ENCODE data around the gene ADH1A. TPM values are rescaled to one million over a fixed set of nuclear protein-coding genes. Genes with fewer than 3 reads are reported as not detected.

ADH1A gene
- total and polyA plus RNA-seq, 2 of the 13 experiments (the other 11 are each of a cell fraction or from before 2014, with no cell fraction given) = 0.13 TPM; not detected in 1

DNA sequence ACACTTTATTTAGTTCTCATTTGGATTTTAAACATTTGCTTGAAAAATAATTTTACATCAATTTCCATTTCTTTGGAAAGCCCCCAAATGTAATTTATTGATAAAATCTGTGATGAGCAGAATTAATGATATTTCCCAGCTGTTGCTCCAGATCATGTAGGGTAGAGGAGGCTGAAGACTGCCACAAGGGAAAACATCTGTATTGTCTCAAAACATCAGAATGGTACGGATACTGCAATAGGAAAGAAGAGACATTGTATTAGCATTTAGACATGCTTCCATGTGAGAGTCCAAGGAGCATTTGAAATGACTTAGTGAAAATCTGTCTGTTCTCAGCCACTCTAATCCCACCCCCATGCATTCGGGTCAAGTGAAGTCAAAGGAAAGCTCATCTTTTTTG lies 14.4 kb downstream of the ADH1A start (continued):
- TF ChIP-seq, protein P1, sequence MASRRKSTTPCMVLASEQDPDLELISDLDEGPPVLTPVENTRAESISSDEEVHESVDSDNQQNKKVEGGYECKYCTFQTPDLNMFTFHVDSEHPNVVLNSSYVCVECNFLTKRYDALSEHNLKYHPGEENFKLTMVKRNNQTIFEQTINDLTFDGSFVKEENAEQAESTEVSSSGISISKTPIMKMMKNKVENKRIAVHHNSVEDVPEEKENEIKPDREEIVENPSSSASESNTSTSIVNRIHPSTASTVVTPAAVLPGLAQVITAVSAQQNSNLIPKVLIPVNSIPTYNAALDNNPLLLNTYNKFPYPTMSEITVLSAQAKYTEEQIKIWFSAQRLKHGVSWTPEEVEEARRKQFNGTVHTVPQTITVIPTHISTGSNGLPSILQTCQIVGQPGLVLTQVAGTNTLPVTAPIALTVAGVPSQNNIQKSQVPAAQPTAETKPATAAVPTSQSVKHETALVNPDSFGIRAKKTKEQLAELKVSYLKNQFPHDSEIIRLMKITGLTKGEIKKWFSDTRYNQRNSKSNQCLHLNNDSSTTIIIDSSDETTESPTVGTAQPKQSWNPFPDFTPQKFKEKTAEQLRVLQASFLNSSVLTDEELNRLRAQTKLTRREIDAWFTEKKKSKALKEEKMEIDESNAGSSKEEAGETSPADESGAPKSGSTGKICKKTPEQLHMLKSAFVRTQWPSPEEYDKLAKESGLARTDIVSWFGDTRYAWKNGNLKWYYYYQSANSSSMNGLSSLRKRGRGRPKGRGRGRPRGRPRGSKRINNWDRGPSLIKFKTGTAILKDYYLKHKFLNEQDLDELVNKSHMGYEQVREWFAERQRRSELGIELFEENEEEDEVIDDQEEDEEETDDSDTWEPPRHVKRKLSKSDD (CRISPR knock-in tag; IDR thresholded peaks at IDR 0.05; ENCODE audit: low read depth) = no peak
- TF ChIP-seq, protein P2, sequence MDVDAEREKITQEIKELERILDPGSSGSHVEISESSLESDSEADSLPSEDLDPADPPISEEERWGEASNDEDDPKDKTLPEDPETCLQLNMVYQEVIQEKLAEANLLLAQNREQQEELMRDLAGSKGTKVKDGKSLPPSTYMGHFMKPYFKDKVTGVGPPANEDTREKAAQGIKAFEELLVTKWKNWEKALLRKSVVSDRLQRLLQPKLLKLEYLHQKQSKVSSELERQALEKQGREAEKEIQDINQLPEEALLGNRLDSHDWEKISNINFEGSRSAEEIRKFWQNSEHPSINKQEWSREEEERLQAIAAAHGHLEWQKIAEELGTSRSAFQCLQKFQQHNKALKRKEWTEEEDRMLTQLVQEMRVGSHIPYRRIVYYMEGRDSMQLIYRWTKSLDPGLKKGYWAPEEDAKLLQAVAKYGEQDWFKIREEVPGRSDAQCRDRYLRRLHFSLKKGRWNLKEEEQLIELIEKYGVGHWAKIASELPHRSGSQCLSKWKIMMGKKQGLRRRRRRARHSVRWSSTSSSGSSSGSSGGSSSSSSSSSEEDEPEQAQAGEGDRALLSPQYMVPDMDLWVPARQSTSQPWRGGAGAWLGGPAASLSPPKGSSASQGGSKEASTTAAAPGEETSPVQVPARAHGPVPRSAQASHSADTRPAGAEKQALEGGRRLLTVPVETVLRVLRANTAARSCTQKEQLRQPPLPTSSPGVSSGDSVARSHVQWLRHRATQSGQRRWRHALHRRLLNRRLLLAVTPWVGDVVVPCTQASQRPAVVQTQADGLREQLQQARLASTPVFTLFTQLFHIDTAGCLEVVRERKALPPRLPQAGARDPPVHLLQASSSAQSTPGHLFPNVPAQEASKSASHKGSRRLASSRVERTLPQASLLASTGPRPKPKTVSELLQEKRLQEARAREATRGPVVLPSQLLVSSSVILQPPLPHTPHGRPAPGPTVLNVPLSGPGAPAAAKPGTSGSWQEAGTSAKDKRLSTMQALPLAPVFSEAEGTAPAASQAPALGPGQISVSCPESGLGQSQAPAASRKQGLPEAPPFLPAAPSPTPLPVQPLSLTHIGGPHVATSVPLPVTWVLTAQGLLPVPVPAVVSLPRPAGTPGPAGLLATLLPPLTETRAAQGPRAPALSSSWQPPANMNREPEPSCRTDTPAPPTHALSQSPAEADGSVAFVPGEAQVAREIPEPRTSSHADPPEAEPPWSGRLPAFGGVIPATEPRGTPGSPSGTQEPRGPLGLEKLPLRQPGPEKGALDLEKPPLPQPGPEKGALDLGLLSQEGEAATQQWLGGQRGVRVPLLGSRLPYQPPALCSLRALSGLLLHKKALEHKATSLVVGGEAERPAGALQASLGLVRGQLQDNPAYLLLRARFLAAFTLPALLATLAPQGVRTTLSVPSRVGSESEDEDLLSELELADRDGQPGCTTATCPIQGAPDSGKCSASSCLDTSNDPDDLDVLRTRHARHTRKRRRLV (CRISPR knock-in tag; IDR thresholded peaks at IDR 0.05) = no peak

DNA sequence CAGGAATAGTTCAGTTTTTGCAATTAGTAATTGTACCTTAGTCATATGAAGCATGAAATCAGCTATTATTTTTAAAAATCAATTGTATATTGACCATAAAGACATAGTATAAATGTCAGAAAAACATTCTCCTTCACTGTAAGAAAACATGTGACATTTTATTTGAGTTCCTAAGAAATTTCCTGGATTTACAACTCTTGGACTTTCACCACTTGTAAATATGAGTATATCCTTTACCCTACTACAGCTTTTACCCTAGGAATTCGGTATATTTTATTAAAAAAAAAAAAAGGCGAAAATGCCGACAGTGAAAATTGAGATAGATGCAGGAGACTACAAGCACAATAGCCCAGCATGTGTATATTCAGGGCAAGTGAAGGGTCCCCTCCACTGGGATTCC lies 14.9 kb downstream of the ADH1A start:
- no peaks in the 10 kb centered on the region for H3K27me3 ChIP-seq (ENCODE audit: control insufficient read depth in 1 of 2, insufficient read depth in 2 of 2, low read length in 2 of 2)
- WGBS (ENCODE audit: low lambda C conversion rate) = 68% methylated on average over 3 of the region's 3 CpGs
- DNase-seq (ENCODE audit: low spot score) (no peak), ATAC-seq (no peak), FAIRE-seq (no peak)
- H3K4me1 ChIP-seq (ENCODE audit: insufficient read depth, low read length) = no peaks in the 10 kb centered on the region
- intact Hi-C loops (cut with micrococcal nuclease; ENCODE audit: unreplicated experiment) = no loop called here
- no peak overlapping the region for H3K9ac ChIP-seq (ENCODE audit: insufficient read depth, low read depth, low read length)
- no peak overlapping the region for H3K4me2 ChIP-seq (ENCODE audit: low read depth, low read length)
- ChIA-PET POLR2A (no interaction called here), CTCF (ENCODE audit: low intra/inter-chr PET ratio, low total read pairs) (no interaction called here)
- no peaks in the 10 kb centered on the region for H4K20me1 ChIP-seq (ENCODE audit: insufficient read depth, low read length)
- H3K9me3 ChIP-seq (ENCODE audit: low read length) = no peaks in the 10 kb centered on the region
- H3K27ac ChIP-seq (ENCODE audit: extremely low read length, insufficient read depth, low read length) = no peak overlapping the region
- no peaks in the 10 kb centered on the region for H3K79me2 ChIP-seq (ENCODE audit: insufficient read depth, low read length)
- H3K4me3 ChIP-seq (replicated peaks in 1 of 3; ENCODE audit: insufficient read depth in 1 of 3, low read depth in 2 of 3, low read length in 3 of 3) = no peak overlapping the region
- H2AFZ ChIP-seq (ENCODE audit: low read length) = no peak overlapping the region
- H3K36me3 ChIP-seq (replicated peaks in 1 of 2; ENCODE audit: control insufficient read depth in 1 of 2, insufficient read depth in 2 of 2, low read length in 2 of 2) = no peaks in the 10 kb centered on the region
- in situ Hi-C loops (cut with HindIII; ENCODE audit: extremely low pct_ligation_motif_present, low pct_unique_long_range_greater_than_20kb) = no loop called here
- TF ChIP-seq NFE2L2 (IDR thresholded peaks at IDR 0.05; ENCODE audit: low read length) (no peak), SATB2 (CRISPR knock-in tag; IDR thresholded peaks at IDR 0.05) (no peak), TEAD2 (CRISPR knock-in tag; IDR thresholded peaks at IDR 0.05) (no peak), HMGA1 (CRISPR knock-in tag; conservative IDR thresholded peaks at IDR 0.05) (no peak), ATF7-NPFF (CRISPR knock-in tag; IDR thresholded peaks at IDR 0.05; ENCODE audit: low read depth) (no peak), SMYD3 (CRISPR knock-in tag; IDR thresholded peaks at IDR 0.05) (no peak), ZNF615 (CRISPR knock-in tag; IDR thresholded peaks at IDR 0.05; ENCODE audit: borderline replicate concordance) (no peak), MXI1 (IDR thresholded peaks at IDR 0.05; ENCODE audit: borderline replicate concordance, low read depth, low read length) (no peak), ZNF430 (CRISPR knock-in tag; IDR thresholded peaks at IDR 0.05) (no peak), SRF (IDR thresholded peaks at IDR 0.05; ENCODE audit: low read depth, low read length) (no peak)
- TF ChIP-seq, protein P3, sequence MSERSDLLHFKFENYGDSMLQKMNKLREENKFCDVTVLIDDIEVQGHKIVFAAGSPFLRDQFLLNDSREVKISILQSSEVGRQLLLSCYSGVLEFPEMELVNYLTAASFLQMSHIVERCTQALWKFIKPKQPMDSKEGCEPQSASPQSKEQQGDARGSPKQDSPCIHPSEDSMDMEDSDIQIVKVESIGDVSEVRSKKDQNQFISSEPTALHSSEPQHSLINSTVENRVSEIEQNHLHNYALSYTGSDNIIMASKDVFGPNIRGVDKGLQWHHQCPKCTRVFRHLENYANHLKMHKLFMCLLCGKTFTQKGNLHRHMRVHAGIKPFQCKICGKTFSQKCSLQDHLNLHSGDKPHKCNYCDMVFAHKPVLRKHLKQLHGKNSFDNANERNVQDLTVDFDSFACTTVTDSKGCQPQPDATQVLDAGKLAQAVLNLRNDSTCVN (CRISPR knock-in tag; IDR thresholded peaks at IDR 0.05; ENCODE audit: borderline replicate concordance) = no peak
- no TSS peak for BruUV-seq (replicated peaks)

Measured in HepG2 (cell line).